Stomach (tissue), 19 donors: Measurements from ENCODE around the gene PRPS1L1. TPM values are rescaled to one million over a fixed set of nuclear protein-coding genes. Genes with fewer than 3 reads are reported as not detected.

ENCODE experiments used
- DNase-seq, 2 donors: peaks; one replicate each; pipeline versions ENCODE4 v3.0.0 to v3.0.0-alpha.2; 2013 to 2019
- H3K27ac ChIP-seq, 5 donors: fragments of 200-600 bp in 4 of 5; sonication (generic) in 4 of 5; one replicate each; pipeline ENCODE4 v1.5.1; 2013 to 2019; ENCODE audit warnings: mild to moderate bottlenecking in 1 of 5, moderate library complexity in 1 of 5
- H3K27me3 ChIP-seq, 3 donors: fragments of 200-600 bp; sonication (generic); one replicate each; pipeline ENCODE4 v1.5.1; 2017 to 2019; ENCODE audit warnings: mixed run types in 1 of 3
- H3K36me3 ChIP-seq, 4 donors: fragments of 200-600 bp; sonication (generic); 1 replicate in 3 of 4; 2 replicates in 1 of 4; pipeline ENCODE4 v1.5.1; 2016 to 2019
- H3K4me1 ChIP-seq, 4 donors: fragments of 200-600 bp; sonication (generic); one replicate each; pipeline ENCODE4 v1.5.1; 2016 to 2019
- H3K4me3 ChIP-seq, 4 donors: fragments of 200-600 bp; sonication (generic) in 3 of 4; one replicate each; pipeline ENCODE4 v1.5.1; 2016 to 2019; ENCODE audit warnings: mild to moderate bottlenecking in 1 of 4
- H3K9me3 ChIP-seq, 4 donors: fragments of 200-600 bp; sonication (generic); one replicate each; pipeline ENCODE4 v1.5.1; 2016 to 2019
- EP300 ChIP-seq: sonication (generic); formaldehyde crosslinking; IDR thresholded peaks from one replicate; pipeline ENCODE4 v1.6.1; 2017; ENCODE audit warnings: antibody characterized with exemption
- POLR2A ChIP-seq, 4 donors: fragments of 450-650 bp; IDR thresholded peaks; one replicate each; pipeline ENCODE4 v1.6.1; 2016; ENCODE audit warnings: antibody characterized with exemption in 4 of 4, control low read depth in 2 of 4, mild to moderate bottlenecking in 1 of 4, moderate library complexity in 1 of 4
- POLR2AphosphoS5 ChIP-seq, 3 donors: sonication (generic); formaldehyde crosslinking; IDR thresholded peaks; one replicate each; pipeline ENCODE4 v1.6.1; 2016; ENCODE audit warnings: antibody characterized with exemption in 3 of 3
- WGBS, 5 donors: extraction: QIAGEN DNeasy Blood & Tissue Kit in 3 of 5; methylation state at CpG; one replicate each; pipeline versions ENCODE4 v1.1.5 to v1.1.7; 2013 to 2018; 5-methylcytosine and 5-hydroxymethylcytosine counted together
- intact Hi-C: fragments of 100-400 bp; cut with DNase I; formaldehyde crosslinking; loops from one replicate; pipeline ENCODE4 v1.15.1; 2023; ENCODE audit warnings: low total_unique reads
- long read RNA-seq, 10 donors: transcript quantifications; one replicate each; lab custom pipeline, GENCODE V29; 2026
- polyA plus RNA-seq, 3 donors: library from polyadenylated mRNA; stranded (reverse); fragments of 200-250 nt; gene quantifications; one replicate each; pipeline ENCODE4 v1.2.3, GENCODE V29; 2013
- total RNA-seq, 5 donors: library from RNA; depleted of rRNA; stranded (reverse); fragments of >200 nt; gene quantifications; one replicate each; pipeline versions ENCODE4 v1.1.0 to v1.2.3, GENCODE V29; 2014 to 2016
- TF ChIP-seq, protein P1 (sequence below), 7 experiments: fragments of 450-650 bp in 4 of 7; fragments of 200-600 bp in 3 of 7; sonication (generic) in 3 of 7; IDR thresholded peaks; one replicate each; pipeline ENCODE4 v1.5.1; 2016 to 2019; ENCODE audit warnings: antibody characterized with exemption in 7 of 7, control low read depth in 2 of 7, mild to moderate bottlenecking in 1 of 7
- donor health status: healthy with polysubstance abuse.
- donor health status: Bipolar disorder and iron deficiency.
- donor health status: healthy.

Gene PRPS1L1
- total RNA-seq (not detected), polyA plus RNA-seq (not detected)
- long read RNA-seq, donor 1: 0 reads
- long read RNA-seq, donor 2: 0 reads
- long read RNA-seq, donor 3: 0 reads
- long read RNA-seq, donor 4: 0 reads
- long read RNA-seq, donor 5: 0 reads
- long read RNA-seq, donor 6: 0 reads
- long read RNA-seq, donor 7: 0 reads
- long read RNA-seq, donor 8: 0 reads
- long read RNA-seq, donor 9: 0 reads
- long read RNA-seq, donor 10: 0 reads

DNA sequence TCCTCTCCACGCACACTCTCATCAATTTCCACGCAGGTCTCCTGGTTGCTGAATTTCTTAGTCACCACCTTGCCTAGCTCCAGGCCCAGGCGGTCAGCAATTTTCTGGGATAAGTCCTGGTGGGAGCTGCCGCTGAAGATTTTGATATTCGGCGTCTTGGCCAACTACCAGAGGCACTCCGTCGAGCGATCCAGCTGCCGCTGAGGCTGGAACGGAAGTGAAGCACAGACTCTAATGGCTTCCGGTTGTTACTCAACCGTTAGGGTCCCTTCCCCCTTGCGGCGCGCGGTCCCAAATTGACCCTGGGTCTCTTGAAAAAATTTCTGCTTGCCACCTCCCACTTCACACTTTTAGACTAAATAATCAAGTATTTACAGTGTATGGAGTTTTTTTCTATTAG lies at the start of gene PRPS1L1:
Gene PRPS1L1, minus strand, starts transcription at position 219 of the 400 bp plus-strand sequence.
- TF ChIP-seq EP300 (no peak), POLR2AphosphoS5 (IDR thresholded peaks at IDR 0.05) (no peak), POLR2A (IDR thresholded peaks at IDR 0.05) (no peak)
- TF ChIP-seq, protein P1, sequence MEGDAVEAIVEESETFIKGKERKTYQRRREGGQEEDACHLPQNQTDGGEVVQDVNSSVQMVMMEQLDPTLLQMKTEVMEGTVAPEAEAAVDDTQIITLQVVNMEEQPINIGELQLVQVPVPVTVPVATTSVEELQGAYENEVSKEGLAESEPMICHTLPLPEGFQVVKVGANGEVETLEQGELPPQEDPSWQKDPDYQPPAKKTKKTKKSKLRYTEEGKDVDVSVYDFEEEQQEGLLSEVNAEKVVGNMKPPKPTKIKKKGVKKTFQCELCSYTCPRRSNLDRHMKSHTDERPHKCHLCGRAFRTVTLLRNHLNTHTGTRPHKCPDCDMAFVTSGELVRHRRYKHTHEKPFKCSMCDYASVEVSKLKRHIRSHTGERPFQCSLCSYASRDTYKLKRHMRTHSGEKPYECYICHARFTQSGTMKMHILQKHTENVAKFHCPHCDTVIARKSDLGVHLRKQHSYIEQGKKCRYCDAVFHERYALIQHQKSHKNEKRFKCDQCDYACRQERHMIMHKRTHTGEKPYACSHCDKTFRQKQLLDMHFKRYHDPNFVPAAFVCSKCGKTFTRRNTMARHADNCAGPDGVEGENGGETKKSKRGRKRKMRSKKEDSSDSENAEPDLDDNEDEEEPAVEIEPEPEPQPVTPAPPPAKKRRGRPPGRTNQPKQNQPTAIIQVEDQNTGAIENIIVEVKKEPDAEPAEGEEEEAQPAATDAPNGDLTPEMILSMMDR (IDR thresholded peaks at IDR 0.05): no peak
- H3K36me3 ChIP-seq: no peaks in the 10 kb centered on the region
- H3K4me1 ChIP-seq: no peaks in the 10 kb centered on the region
- no peak within 1 kb of the TSS for H3K27ac ChIP-seq
- WGBS, 5 donors: 96 to 99% (median 96%) methylated on average over 17 of the region's 17 CpGs
- no peaks in the 10 kb centered on the region for H3K9me3 ChIP-seq
- no peaks in the 10 kb centered on the region for H3K27me3 ChIP-seq
- intact Hi-C loops: no loop called here
- no peak for DNase-seq
- no peak within 1 kb of the TSS for H3K4me3 ChIP-seq

DNA sequence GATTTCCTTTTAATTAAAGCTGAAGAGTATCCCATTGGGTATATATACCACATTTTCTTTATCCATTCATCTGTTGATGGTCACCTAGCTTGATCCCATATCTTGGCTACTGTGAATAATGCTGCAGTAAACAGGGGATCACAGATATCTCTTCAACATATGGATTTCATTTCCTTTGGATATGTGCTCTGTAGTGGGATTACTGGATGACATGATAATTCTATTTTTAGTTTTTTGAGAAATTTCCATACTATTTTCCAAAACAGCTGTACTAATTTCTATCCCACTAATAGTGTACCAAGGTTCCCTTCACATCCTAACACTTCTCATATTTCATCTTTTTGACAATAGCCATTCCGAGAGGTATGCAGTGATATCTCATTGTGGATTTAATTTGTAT lies 48.8 kb upstream of the PRPS1L1 start:
- DNase-seq: no peak
- Histone ChIP-seq H3K27ac (no peak overlapping the region), H3K4me1 (no peaks in the 10 kb centered on the region), H3K27me3 (no peaks in the 10 kb centered on the region), H3K36me3 (no peaks in the 10 kb centered on the region), H3K4me3 (no peak overlapping the region), H3K9me3 (peaks cover 0 to 7% (median 6%) of the 10 kb centered on the region in 4 donors)
- WGBS, 5 donors: 68 to 87% (median 84%) methylated on average over 1 of the region's 1 CpG
- TF ChIP-seq POLR2A (IDR thresholded peaks at IDR 0.05): no peak
- intact Hi-C loops: no loop called here

DNA sequence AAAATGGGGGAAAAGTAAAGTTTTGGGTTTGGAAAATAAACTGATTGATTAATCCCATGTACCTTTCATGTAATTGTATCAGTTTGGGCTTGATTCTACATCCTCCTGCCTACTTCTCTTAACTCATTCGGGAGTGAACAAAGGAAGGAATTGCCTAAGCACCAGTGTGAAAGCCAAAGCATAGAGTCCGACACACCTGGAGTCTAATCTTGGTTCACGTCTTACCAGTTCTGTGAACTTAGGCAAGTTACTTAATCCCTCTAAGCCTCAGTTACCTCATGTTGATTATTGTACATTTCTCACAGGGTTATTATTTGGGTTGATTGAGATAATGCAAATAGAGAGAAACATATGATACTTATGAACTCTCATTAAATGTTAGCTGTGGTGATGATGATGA lies 41.1 kb upstream of the PRPS1L1 start:
- WGBS, 5 donors: 77 to 93% (median 84%) methylated on average over 3 of the region's 3 CpGs
- H3K9me3 ChIP-seq: no peaks in the 10 kb centered on the region
- no peak overlapping the region for H3K4me3 ChIP-seq
- no peaks in the 10 kb centered on the region for H3K36me3 ChIP-seq
- intact Hi-C loops: no loop called here
- H3K27ac ChIP-seq: no peak overlapping the region
- H3K27me3 ChIP-seq: no peaks in the 10 kb centered on the region
- DNase-seq: no peak
- no peaks in the 10 kb centered on the region for H3K4me1 ChIP-seq
- TF ChIP-seq, protein P1 (IDR thresholded peaks at IDR 0.05): no peak
- TF ChIP-seq EP300 (no peak), POLR2AphosphoS5 (IDR thresholded peaks at IDR 0.05) (no peak), POLR2A (IDR thresholded peaks at IDR 0.05) (no peak)

DNA sequence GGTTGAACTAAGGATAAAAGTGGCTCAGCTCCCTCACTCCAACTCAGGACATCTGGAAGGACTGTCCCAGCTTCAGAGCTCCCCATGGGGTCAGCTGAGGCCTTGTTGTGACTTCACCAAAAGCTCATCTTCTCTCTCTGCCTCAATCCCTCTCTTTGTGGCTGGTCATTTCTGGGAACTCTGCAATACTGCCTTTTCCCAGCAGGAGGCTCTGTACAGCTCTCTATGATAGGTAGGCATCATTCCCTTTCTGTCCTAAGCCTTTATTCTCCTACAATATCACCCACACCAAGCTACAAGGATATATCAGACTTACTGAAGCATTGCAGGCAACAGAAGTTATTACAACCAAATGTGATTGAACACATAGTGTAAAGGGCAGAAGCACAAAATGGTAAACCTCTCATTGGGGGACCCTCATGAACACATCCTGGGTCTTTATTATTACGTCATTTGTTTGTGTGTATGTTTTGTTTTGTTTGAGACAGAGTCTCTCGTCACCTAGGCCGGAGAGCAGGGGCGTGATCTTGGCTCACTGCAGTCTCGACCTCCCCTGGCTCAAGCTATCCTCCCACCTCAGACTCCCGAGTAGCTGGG lies 36.7 kb upstream of the PRPS1L1 start:
- Histone ChIP-seq H3K4me3 (no peak overlapping the region), H3K36me3 (no peaks in the 10 kb centered on the region), H3K27ac (no peak overlapping the region), H3K4me1 (no peaks in the 10 kb centered on the region), H3K9me3 (no peaks in the 10 kb centered on the region), H3K27me3 (no peaks in the 10 kb centered on the region)
- WGBS, 5 donors: 87 to 96% (median 91%) methylated on average over 6 of the region's 6 CpGs
- intact Hi-C loops: no loop called here
- no peak for TF ChIP-seq POLR2A (IDR thresholded peaks at IDR 0.05)
- TF ChIP-seq, protein P1 (IDR thresholded peaks at IDR 0.05): peak in 5 of 7 experiments; percentile 24 to 55 (median 37)
- DNase-seq: peak in 1 of 2 donors; percentile 31
